Fibroblast of lung (primary cell): ENCODE data around the gene NF1.

Experiments used
- CTCF ChIP-seq, 2 donors: IDR thresholded peaks in 1 of 2; conservative IDR thresholded peaks in 1 of 2; 1 replicate in 1 of 2; 2 replicates in 1 of 2; pipeline ENCODE4 v1.5.1; 2011 to 2012; ENCODE audit warnings: low read length in 2 of 2, control low read depth in 1 of 2, inconsistent platforms in 1 of 2, low read depth in 1 of 2, mild to moderate bottlenecking in 1 of 2
- EZH2 ChIP-seq: IDR thresholded peaks from 2 replicates; pipeline ENCODE4 v1.5.1; 2012; ENCODE audit warnings: low read length, control low read depth, mild to moderate bottlenecking; ENCODE audit errors: missing control alignments

GRCh38 chr17:31074772-31075555 is 19.8 kb upstream of the NF1 start:
- TF ChIP-seq CTCF (conservative IDR thresholded peaks at IDR 0.05 in 1 of 2, IDR thresholded peaks at IDR 0.05 in 1 of 2; ENCODE audit: low read depth in 1 of 2, low read length in 2 of 2) (no peak), EZH2 (no peak)
